Panc1 (cell line): ENCODE data around the gene NMNAT3.

Experiments
- CTCF ChIP-seq: fragments of 450-650 bp; IDR thresholded peaks from 2 replicates; pipeline ENCODE4 v1.5.1; 2017; ENCODE audit warnings: mild to moderate bottlenecking
- POLR2AphosphoS5 ChIP-seq: IDR thresholded peaks from 2 replicates; pipeline ENCODE4 v1.6.1; 2012; ENCODE audit warnings: mild to moderate bottlenecking, low read depth, low read length, moderate library complexity
- REST ChIP-seq, 2 experiments: IDR thresholded peaks; 2 replicates each; pipeline ENCODE4 v1.6.1; 2011 to 2012; ENCODE audit warnings: low read depth in 2 of 2, control low read depth in 1 of 2, low read length in 1 of 2, mild to moderate bottlenecking in 1 of 2, moderate library complexity in 1 of 2; ENCODE audit not compliant: insufficient read depth in 1 of 2
- SIN3A ChIP-seq: IDR thresholded peaks from 2 replicates; pipeline ENCODE4 v1.6.1; 2012; ENCODE audit warnings: low read depth, mild to moderate bottlenecking, low read length, moderate library complexity, borderline replicate concordance; ENCODE audit not compliant: insufficient read depth

DNA sequence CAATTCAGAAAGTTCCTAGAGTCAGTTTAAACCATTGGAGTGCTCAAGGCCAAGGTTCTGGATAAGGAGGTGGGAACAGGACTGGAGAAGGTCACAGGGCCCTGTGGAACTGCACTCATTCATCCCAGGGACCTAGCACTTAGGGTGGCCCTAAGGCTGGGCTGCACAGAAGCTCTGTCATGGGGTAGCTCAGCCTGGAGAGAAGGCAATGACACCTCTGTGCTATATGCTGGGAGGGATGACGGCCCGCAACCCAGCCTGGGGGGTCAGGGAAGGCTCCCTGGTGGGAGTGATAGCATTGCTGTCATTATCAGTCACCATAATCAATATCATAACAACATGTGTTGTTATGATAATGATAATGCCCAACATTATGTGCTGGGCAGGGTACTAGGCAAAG lies 151.6 kb downstream of the NMNAT3 start:
- no peak for TF ChIP-seq CTCF
- TF ChIP-seq POLR2AphosphoS5 = no peak
- no peak for TF ChIP-seq REST (IDR thresholded peaks at IDR 0.05; ENCODE audit: insufficient read depth in 1 of 2, low read depth in 2 of 2, low read length in 1 of 2)
- TF ChIP-seq SIN3A = no peak
